ENCODE data around the gene SNAP29.
"Not testable (repeated sequence)": the region's sequence is repeated elsewhere in the genome, so short reads cannot be mapped to it uniquely, and the experiment has no call there.

Gene SNAP29

DNA sequence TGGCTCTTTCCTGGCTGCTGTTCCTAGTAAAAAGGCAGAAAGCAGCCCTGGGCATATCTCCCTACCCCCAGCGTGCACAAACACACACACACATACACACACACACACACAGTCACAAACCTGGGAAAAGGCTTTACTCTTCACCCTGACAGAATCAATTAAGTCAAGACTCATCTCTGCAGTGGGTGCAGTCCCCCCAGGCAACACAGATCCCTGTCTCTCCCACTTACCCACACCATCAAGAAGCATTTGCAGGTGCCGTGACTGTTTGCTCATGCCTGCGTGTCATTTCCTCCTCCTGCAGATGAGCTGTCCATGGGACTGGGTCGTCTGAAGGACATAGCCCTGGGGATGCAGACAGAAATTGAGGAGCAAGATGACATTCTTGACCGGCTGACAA, 28.6 kb downstream of the SNAP29 start:
- FAIRE-seq, result no peak
- TF ChIP-seq, protein P1, sequence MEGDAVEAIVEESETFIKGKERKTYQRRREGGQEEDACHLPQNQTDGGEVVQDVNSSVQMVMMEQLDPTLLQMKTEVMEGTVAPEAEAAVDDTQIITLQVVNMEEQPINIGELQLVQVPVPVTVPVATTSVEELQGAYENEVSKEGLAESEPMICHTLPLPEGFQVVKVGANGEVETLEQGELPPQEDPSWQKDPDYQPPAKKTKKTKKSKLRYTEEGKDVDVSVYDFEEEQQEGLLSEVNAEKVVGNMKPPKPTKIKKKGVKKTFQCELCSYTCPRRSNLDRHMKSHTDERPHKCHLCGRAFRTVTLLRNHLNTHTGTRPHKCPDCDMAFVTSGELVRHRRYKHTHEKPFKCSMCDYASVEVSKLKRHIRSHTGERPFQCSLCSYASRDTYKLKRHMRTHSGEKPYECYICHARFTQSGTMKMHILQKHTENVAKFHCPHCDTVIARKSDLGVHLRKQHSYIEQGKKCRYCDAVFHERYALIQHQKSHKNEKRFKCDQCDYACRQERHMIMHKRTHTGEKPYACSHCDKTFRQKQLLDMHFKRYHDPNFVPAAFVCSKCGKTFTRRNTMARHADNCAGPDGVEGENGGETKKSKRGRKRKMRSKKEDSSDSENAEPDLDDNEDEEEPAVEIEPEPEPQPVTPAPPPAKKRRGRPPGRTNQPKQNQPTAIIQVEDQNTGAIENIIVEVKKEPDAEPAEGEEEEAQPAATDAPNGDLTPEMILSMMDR (IDR thresholded peaks at IDR 0.05; ENCODE audit: insufficient read depth, missing control alignments), result no peak
- DNase-seq (ENCODE audit: insufficient read length, low spot score), result no peak

DNA sequence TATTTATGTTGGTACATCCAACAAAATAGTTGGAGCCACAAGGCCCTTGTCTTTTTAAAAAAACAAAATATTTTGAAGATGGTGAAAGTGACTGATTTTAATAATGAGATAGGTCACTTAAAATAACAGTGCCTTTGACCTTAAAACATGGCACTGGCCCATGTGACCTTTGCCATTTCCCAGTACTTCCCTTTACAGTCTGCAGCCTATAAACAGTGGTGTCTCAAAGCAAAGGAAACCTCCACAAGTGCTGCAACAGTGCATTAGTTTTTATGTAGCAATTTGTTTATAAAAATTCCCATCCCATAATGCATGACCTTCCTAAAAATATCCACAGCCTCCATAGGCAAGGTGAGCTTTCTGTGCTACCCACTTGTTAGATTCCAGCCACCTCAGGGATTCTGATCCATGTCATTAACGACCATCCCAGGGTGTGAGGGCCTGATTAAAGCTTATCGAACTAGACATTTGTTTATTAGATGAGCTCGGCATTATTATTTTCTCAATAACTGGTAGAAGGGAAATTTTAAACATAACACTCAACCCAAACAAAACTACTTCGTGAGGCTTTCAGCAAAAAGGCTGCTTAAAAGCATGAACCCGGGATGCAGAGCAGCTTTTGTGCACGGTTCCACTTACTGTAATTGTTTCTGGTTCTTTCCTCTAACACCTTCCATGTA, 30.4 kb downstream of the SNAP29 start:
- FAIRE-seq (no peak), DNase-seq (ENCODE audit: insufficient read length, low spot score) (no peak)
- TF ChIP-seq, protein P1 (IDR thresholded peaks at IDR 0.05; ENCODE audit: insufficient read depth, missing control alignments), result no peak

DNA sequence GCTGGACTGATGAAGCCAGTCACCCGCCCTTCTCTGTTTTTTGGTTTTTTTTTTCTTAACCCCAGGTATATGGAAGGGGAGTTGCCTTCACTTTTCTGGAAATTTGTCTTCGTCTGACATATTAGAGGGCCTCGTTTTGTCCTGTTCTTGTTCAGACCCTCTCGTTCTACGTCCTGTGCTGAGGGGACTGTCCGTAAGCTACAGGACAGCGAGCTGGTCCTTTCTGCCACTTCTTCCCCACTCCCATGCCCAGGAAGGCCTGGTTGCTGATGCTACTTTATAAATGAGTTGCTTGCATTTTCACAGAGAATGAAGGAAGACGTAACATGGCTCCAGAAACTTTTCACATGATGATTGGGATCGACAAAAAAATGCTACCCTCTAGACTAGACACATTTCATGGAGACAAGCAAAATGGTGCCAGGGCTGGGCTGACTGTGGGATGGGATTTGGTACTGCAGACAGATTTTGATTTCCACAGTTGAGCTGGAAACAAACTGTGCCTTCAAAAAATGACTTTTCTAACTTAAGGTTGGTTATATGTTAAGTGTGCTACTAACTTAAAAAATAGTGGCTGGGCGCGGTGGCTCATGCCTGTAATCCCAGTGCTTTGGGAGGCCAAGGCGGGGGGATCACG, 31.2 kb downstream of the SNAP29 start:
- no peak for DNase-seq (ENCODE audit: insufficient read length, low spot score)
- FAIRE-seq, result no peak

DNA sequence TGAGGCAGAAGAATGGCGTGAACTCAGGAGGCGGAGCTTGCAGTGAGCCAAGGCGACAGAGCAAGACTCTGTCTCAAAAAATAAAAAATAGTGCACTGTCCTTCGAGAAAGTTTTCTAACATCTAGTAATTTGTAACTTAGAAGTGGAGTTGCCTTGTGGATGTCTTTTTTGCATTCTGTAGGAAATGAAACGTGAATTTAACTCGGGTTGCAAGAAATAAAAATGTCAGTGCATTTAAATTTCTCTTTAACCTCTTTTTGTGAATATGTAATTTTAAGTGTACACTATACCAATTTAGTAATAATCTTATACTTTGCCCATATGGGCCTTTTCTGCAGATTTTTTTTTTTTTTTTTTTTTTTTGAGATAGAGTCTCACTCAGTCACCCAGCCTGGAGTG, 32.2 kb downstream of the SNAP29 start:
- FAIRE-seq, result no peak
- TF ChIP-seq, protein P1 (IDR thresholded peaks at IDR 0.05; ENCODE audit: insufficient read depth, missing control alignments), result no peak
- no peak for DNase-seq (ENCODE audit: insufficient read length, low spot score)

More for the DNA sequence above, 31.2 kb downstream of the SNAP29 start:
- TF ChIP-seq, protein P1 (IDR thresholded peaks at IDR 0.05; ENCODE audit: insufficient read depth, missing control alignments), result no peak

DNA sequence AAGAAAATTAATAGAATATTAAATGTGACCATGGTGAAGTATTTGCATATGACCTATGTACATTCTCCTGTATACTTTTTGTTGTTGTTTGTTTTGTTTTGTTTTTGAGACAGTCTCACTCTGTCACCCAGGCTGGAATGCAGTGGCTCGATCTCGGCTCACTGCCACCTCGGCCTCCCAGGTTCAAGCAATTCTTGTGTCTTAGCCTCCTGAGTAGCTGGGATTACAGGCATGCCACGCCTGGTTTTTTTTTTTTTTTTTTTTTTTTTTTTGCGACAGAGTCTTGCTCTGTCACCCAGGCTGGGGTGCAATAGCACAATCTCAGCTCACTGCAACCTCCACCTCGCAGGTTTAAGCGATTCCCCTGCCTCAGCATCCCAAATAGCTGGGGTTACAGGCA, 38.9 kb downstream of the SNAP29 start:
- not testable (repeated sequence) for DNase-seq (ENCODE audit: insufficient read length, low spot score); FAIRE-seq

DNA sequence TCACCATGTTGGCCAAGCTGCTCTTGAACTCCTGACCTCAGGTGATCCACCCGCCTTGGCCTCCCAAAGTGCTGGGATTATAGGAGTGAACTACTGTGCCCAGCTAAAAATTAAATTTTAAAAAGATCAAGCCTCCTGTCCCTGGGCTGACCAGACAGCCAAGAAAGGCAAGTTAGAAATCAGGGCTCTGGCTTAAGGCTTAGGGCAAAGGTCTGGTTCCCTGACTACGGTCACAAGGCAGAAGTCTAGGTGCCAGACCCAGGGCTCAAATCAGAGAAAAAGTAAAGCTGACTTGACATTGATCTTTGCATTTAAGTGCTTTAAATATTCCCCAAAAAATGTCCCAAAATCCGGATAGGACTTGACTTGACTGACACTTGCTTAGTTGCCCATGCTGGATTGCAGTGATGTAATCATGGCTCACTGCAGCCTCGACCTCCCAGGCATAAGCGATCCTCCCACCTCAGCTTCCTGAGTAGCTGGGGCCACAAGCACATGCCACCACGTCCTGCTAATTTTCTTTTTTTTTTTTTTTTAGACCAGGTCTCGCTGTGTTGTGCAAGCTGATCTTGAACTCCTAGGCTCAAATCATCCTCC, 41.1 kb downstream of the SNAP29 start:
- FAIRE-seq (no peak), DNase-seq (ENCODE audit: insufficient read length, low spot score) (no peak)
- TF ChIP-seq, protein P1 (IDR thresholded peaks at IDR 0.05; ENCODE audit: insufficient read depth, missing control alignments), result no peak

DNA sequence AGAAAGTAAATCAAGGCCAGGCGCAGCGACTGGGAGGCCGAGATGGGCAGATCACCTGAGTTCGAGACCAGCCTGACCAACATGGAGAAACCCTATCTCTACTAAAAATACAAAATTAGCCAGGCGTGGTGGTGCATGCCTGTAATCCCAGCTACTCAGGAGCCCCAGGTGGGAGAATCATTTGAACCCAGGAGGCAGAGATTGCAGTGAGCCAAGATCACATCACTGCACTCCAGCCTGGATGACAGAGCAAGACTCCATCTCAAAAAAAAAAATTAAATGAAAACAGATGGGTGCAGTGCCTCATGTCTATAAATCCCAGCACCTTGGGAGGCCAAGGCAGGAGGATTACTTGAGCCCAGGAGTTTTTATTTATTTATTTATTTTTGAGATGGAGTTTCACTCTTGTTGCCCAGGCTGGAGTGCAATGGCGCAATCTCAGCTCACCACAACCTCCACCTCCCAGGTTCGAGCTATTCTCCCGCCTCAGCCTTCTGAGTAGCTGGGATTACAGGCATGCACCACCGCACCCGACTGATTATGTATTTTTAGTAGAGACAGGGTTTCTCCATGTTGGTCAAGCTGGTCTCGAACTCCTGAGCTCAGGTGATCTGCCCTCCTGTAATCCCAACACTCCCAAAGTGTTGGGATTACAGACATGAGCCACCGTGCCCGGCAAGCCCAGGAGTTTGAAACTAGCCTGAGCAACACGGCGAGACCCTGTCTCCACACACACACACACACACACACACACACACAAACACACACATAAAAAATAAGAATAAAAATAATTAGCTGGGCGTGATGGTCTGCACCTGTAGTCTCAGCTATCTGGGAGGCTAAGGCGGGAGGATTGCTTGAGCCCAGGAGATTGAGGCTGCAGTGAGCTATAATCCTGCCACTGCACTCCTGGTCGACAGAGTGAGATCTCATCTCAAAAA, 42.6 kb downstream of the SNAP29 start:
- not testable (repeated sequence) for FAIRE-seq; DNase-seq (ENCODE audit: insufficient read length, low spot score)
